SU-DHL-6 (cell line): ENCODE data around the gene GNGT1.

Experiments used
- CTCF ChIP-seq: fragments of 200-600 bp; sonication (generic); IDR thresholded peaks from one replicate; pipeline ENCODE4 v1.5.1; 2017; ENCODE audit warnings: antibody characterized with exemption, mild to moderate bottlenecking, low read length, moderate library complexity; ENCODE audit not compliant: insufficient read depth, poor library complexity, severe bottlenecking
- EZH2phosphoT487 ChIP-seq: fragments of 200-600 bp; sonication (generic), shearing (Covaris generic); conservative IDR thresholded peaks from 2 replicates; pipeline ENCODE4 v1.6.1; 2018; ENCODE audit warnings: mild to moderate bottlenecking, antibody characterized with exemption, low read length, moderate library complexity, mixed read lengths

- TF ChIP-seq CTCF (no peak), EZH2phosphoT487 (no peak)
Measured at GRCh38 chr7:93873998-93874574, 32.3 kb upstream of the GNGT1 start.
